Measurements from ENCODE around the gene NT5DC3.

The NT5DC3 gene

GRCh38 chr12:103865151-103865730 is 24.2 kb upstream of the NT5DC3 start:
- Mint-ChIP-seq H3K4me3 (no peak overlapping the region), H3K27me3 (peaks cover 4% of the 10 kb centered on the region), H3K36me3 (ENCODE audit: low read depth) (no peaks in the 10 kb centered on the region), H3K4me1 (ENCODE audit: low read depth) (no peaks in the 10 kb centered on the region), H3K9me3 (no peaks in the 10 kb centered on the region), H3K27ac (no peak overlapping the region)

GRCh38 chr12:103864710-103865109 is 23.7 kb upstream of the NT5DC3 start:
- no peaks in the 10 kb centered on the region for H3K36me3 Mint-ChIP-seq (ENCODE audit: low read depth)
- no peaks in the 10 kb centered on the region for H3K27me3 Mint-ChIP-seq
- no peaks in the 10 kb centered on the region for H3K4me1 Mint-ChIP-seq (ENCODE audit: low read depth)
- no peaks in the 10 kb centered on the region for H3K9me3 Mint-ChIP-seq
- H3K27ac Mint-ChIP-seq = no peak overlapping the region
- H3K4me3 Mint-ChIP-seq = no peak overlapping the region

- Mint-ChIP-seq H3K36me3 (ENCODE audit: low read depth) (no peaks in the 10 kb centered on the region), H3K4me1 (ENCODE audit: low read depth) (no peaks in the 10 kb centered on the region), H3K9me3 (no peaks in the 10 kb centered on the region), H3K27me3 (no peaks in the 10 kb centered on the region), H3K4me3 (no peak overlapping the region), H3K27ac (no peak overlapping the region)
Measured at GRCh38 chr12:103858953-103859601, 18.0 kb upstream of the NT5DC3 start.

DNA sequence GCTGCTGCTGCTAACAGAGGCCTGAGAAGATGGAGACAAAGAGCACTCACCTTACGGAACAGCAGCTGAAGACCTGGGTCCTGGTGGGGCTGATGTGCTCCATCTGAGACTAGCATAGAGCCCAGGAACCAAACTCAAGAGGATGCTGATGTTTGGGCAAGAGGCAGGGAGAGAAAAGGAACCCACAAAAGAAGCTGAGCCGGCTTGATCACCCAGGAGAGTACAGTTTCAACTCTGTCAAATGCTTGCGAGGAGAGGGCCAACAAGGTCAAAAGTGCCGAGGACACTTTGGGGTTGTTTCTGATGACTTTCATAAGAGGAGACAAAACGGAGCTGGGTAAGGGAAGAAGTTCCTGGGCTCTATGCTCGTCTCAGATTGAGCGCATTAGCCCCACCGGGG is 17.3 kb upstream of the NT5DC3 start:
- Mint-ChIP-seq H3K27ac (no peak overlapping the region), H3K4me1 (ENCODE audit: low read depth) (no peaks in the 10 kb centered on the region), H3K9me3 (no peaks in the 10 kb centered on the region), H3K4me3 (no peak overlapping the region), H3K36me3 (ENCODE audit: low read depth) (no peaks in the 10 kb centered on the region), H3K27me3 (no peaks in the 10 kb centered on the region)

- no peak overlapping the region for H3K27ac Mint-ChIP-seq
- H3K9me3 Mint-ChIP-seq = no peaks in the 10 kb centered on the region
- H3K36me3 Mint-ChIP-seq (ENCODE audit: low read depth) = no peaks in the 10 kb centered on the region
- no peaks in the 10 kb centered on the region for H3K4me1 Mint-ChIP-seq (ENCODE audit: low read depth)
- no peaks in the 10 kb centered on the region for H3K27me3 Mint-ChIP-seq
- H3K4me3 Mint-ChIP-seq = no peak overlapping the region
Measured at GRCh38 chr12:103857164-103857563, 16.1 kb upstream of the NT5DC3 start.

- Mint-ChIP-seq H3K27ac (no peak overlapping the region), H3K27me3 (no peaks in the 10 kb centered on the region), H3K4me3 (no peak overlapping the region), H3K9me3 (no peaks in the 10 kb centered on the region), H3K4me1 (ENCODE audit: low read depth) (no peaks in the 10 kb centered on the region), H3K36me3 (ENCODE audit: low read depth) (no peaks in the 10 kb centered on the region)
Measured at GRCh38 chr12:103855896-103856657, 15.0 kb upstream of the NT5DC3 start.

DNA sequence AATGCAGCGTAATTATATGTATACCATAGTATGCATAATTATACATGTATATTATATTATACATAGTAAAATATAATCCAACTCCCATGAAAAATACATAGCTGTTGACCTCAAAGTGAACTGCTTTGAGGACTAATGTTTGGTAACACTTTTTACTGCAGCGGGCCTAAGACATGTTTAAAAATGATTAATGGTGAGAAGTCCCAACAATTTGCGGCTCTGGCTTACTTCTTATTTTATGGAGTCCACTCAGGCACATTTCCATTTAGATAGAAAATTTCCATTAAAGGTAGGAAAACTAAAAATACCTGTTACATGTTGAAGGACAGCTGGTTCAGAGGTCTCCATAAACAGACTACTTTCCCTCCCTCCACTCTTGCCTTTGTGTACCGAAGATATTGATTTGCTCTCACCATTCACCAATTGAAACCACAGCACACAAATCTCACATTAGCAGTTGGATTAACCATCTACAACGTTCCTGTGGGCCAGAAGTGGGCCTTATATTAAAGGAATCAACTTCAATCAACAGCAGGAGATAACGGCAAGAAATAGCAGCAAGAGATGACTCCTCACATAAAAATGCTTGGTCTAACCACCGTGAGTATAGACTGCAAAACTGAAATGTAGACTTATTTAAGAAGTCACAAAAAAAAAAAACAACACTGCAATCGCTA is 14.1 kb upstream of the NT5DC3 start:
- Mint-ChIP-seq H3K36me3 (ENCODE audit: low read depth) (no peaks in the 10 kb centered on the region), H3K4me3 (no peak overlapping the region), H3K27me3 (no peaks in the 10 kb centered on the region), H3K27ac (no peak overlapping the region), H3K4me1 (ENCODE audit: low read depth) (no peaks in the 10 kb centered on the region), H3K9me3 (no peaks in the 10 kb centered on the region)

GRCh38 chr12:103854372-103854973 is 13.4 kb upstream of the NT5DC3 start:
- Mint-ChIP-seq H3K4me3 (no peak overlapping the region), H3K4me1 (ENCODE audit: low read depth) (no peaks in the 10 kb centered on the region), H3K9me3 (no peaks in the 10 kb centered on the region), H3K36me3 (ENCODE audit: low read depth) (no peaks in the 10 kb centered on the region), H3K27ac (no peak overlapping the region), H3K27me3 (no peaks in the 10 kb centered on the region)

DNA sequence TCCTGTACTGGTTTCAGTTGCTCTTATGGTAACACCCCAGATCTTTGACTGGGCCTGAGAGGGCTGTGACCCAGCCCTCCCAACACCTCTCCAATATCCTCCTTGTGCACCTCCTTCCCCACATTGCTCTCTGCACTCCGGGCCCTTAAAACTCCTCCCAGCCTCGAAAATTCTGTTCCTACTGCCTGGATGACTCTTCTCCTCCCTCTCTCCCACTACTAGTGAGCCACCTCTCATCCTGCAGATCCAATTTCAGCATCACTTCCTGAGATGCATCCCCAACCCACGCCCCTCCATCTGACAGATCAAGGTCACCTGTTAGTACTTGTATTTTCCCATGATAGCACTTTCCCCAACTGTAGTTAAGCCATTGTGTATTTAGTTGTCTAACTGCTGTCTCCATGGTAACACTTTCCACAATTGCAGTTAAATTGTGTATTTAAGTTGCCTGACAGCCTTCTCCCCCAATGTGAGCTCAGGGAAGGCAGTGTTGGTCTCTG is 11.5 kb upstream of the NT5DC3 start:
- no peaks in the 10 kb centered on the region for H3K9me3 Mint-ChIP-seq
- H3K36me3 Mint-ChIP-seq (ENCODE audit: low read depth) = no peaks in the 10 kb centered on the region
- no peak overlapping the region for H3K4me3 Mint-ChIP-seq
- H3K4me1 Mint-ChIP-seq (ENCODE audit: low read depth) = no peaks in the 10 kb centered on the region
- no peak overlapping the region for H3K27ac Mint-ChIP-seq
- H3K27me3 Mint-ChIP-seq = no peaks in the 10 kb centered on the region

- H3K27ac Mint-ChIP-seq = no peak overlapping the region
- no peaks in the 10 kb centered on the region for H3K4me1 Mint-ChIP-seq (ENCODE audit: low read depth)
- no peaks in the 10 kb centered on the region for H3K27me3 Mint-ChIP-seq
- H3K4me3 Mint-ChIP-seq = no peak overlapping the region
- H3K9me3 Mint-ChIP-seq = no peaks in the 10 kb centered on the region
- no peaks in the 10 kb centered on the region for H3K36me3 Mint-ChIP-seq (ENCODE audit: low read depth)
Measured at GRCh38 chr12:103851127-103851526, 10.1 kb upstream of the NT5DC3 start.

DNA sequence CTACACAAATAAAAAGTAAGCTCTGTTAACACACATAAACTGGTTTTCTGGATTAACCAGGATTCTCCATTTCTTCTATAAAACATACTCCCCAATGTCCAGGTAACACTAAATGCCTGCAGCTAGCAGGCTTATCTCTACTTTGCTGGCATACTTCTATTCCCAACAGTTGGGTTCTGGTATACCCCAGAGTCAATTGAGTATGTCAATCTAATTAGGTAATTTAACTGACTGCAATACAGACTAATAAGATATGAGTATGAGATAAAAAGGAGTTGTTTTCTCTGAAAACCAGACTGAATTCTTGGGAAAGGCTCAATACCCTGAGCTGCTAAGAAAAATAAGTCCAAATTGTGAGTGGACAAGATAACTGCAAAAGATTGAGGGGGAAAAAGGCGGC is 9.4 kb upstream of the NT5DC3 start:
- Mint-ChIP-seq H3K27me3 (no peaks in the 10 kb centered on the region), H3K4me3 (no peak overlapping the region), H3K9me3 (no peaks in the 10 kb centered on the region), H3K27ac (no peak overlapping the region), H3K36me3 (ENCODE audit: low read depth) (no peaks in the 10 kb centered on the region), H3K4me1 (ENCODE audit: low read depth) (no peaks in the 10 kb centered on the region)

DNA sequence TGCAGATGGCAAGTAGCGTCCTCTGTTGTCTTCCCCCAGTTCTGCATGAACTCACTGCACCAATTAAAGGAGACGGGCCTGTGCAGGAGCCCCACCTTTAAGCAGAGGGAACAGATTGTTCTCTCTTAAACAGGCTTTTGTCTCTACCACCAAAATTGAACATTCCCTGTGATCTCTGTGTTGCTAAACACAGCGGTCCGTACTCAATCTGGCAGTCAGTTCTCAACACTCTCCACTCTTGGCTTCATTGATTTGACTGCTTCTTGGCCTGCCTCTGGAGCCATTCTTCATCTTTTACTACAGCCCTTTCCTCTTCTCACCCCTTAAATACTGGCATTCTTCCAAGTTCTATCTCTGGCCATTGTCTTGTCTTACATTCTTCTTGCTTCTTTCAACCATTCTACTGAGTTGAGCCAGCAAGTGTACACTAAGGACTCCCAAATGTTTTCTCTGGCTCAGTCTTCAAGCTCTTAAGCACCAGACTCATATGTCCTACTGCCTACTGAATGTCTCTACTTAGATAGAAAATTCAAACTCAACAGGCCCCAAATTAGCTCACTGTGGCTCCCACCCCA is 8.0 kb upstream of the NT5DC3 start:
- H3K4me3 Mint-ChIP-seq = no peak overlapping the region
- H3K4me1 Mint-ChIP-seq (ENCODE audit: low read depth) = no peaks in the 10 kb centered on the region
- no peak overlapping the region for H3K27ac Mint-ChIP-seq
- no peaks in the 10 kb centered on the region for H3K9me3 Mint-ChIP-seq
- H3K36me3 Mint-ChIP-seq (ENCODE audit: low read depth) = no peaks in the 10 kb centered on the region
- H3K27me3 Mint-ChIP-seq = no peaks in the 10 kb centered on the region

DNA sequence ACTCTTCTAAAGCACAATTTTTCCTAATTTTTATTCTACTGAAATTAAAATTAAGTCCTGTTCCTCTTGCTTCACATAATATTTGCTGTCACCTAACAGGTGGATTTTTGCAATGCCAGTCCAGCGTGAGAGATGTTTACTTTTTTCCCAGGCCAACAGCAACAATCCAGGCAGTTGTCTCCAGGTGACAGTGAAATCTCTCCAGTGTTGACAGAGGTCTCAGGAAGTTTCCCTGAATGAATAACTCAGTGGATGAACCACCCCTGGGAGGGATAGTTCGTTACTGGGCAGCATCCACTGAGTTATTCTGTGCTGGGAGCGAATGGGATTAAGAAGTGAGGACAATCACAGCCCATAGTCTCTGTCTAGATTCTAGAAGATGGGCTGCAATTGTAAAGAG is 7.1 kb upstream of the NT5DC3 start:
- no peaks in the 10 kb centered on the region for H3K36me3 Mint-ChIP-seq (ENCODE audit: low read depth)
- no peaks in the 10 kb centered on the region for H3K4me1 Mint-ChIP-seq (ENCODE audit: low read depth)
- H3K9me3 Mint-ChIP-seq = no peaks in the 10 kb centered on the region
- no peak overlapping the region for H3K4me3 Mint-ChIP-seq
- no peak overlapping the region for H3K27ac Mint-ChIP-seq
- no peaks in the 10 kb centered on the region for H3K27me3 Mint-ChIP-seq

GRCh38 chr12:103846415-103846814 is 5.4 kb upstream of the NT5DC3 start:
- Mint-ChIP-seq H3K36me3 (ENCODE audit: low read depth) (no peaks in the 10 kb centered on the region), H3K27ac (no peak overlapping the region), H3K4me3 (no peak overlapping the region), H3K4me1 (ENCODE audit: low read depth) (peaks cover 10% of the 10 kb centered on the region), H3K27me3 (no peaks in the 10 kb centered on the region), H3K9me3 (no peaks in the 10 kb centered on the region)
